K562 (cell line): ENCODE results near the gene ARPP21. TPM values are rescaled to one million over a fixed set of nuclear protein-coding genes. Genes with fewer than 3 reads are reported as not detected.

Source experiments
- ATAC-seq: fragments of 200-7000 bp; cut with Tn5 transposase; 3 replicates; pipeline ENCODE4 v1.9.1; 2020; ENCODE audit warnings: moderate library complexity
- BruUV-seq: library from RNA; stranded (reverse); fragments of 400-500 nt; replicated peaks from 2 replicates; lab custom pipeline; 2021; lab: Mats Ljungman, UMichigan
- CTCF ChIA-PET: fragments of 300-600 bp; formaldehyde crosslinking; extraction: SDS; loops from one replicate; lab custom pipeline; 2021; ENCODE audit warnings: low intra/inter-chr PET ratio; lab: Yijun Ruan, JAX
- POLR2A ChIA-PET: fragments of 300-600, 350-650 bp; sonication (Branson Sonifier 250); formaldehyde crosslinking; extraction: SDS; loops from one replicate; lab custom pipeline; 2021; ENCODE audit warnings: antibody characterized with exemption, inconsistent platforms; lab: Yijun Ruan, JAX
- DNase-seq, 4 experiments: peaks; one replicate each; pipeline versions ENCODE4 v3.0.0 to v3.0.0-alpha.2; 2011 to 2018; ENCODE audit warnings: low spot score in 3 of 4, mixed read lengths in 3 of 4; ENCODE audit errors: extremely low read depth in 1 of 4
- FAIRE-seq: peaks from 2 replicates; lab custom pipeline; 2011; peaks lifted over from hg19 to GRCh38; lab: Jason Lieb, UNC
- H2AFZ ChIP-seq: 2 replicates; pipeline ENCODE4 v1.6.0; 2011; ENCODE audit warnings: low read depth, low read length, control low read depth, inconsistent platforms
- H3K27ac ChIP-seq: fragments of 200-600 bp; 3 replicates; pipeline ENCODE4 v1.8.0; 2011; ENCODE audit warnings: low read depth, mild to moderate bottlenecking, control low read depth, inconsistent platforms, low read length, moderate library complexity, mixed read lengths; ENCODE audit errors: extremely low read depth
- H3K27me3 ChIP-seq, 2 experiments: fragments of 300-600 bp in 1 of 2; 2 replicates in 1 of 2; 3 replicates in 1 of 2; pipeline versions ENCODE4 v1.6.0 to v1.8.0; 2011; ENCODE audit warnings: inconsistent platforms in 2 of 2, low read length in 2 of 2, mild to moderate bottlenecking in 1 of 2, mixed read lengths in 1 of 2, moderate library complexity in 1 of 2; ENCODE audit not compliant: control insufficient read depth in 2 of 2, insufficient read depth in 2 of 2
- H3K36me3 ChIP-seq: fragments of 300-600 bp; 3 replicates; pipeline ENCODE4 v1.8.0; 2011; ENCODE audit warnings: mild to moderate bottlenecking, low read length, inconsistent platforms; ENCODE audit not compliant: control insufficient read depth, insufficient read depth
- H3K4me1 ChIP-seq, 2 experiments: fragments of 200-600 bp in 1 of 2; replicated peaks in 1 of 2; 2 replicates in 1 of 2; 3 replicates in 1 of 2; pipeline versions ENCODE4 v1.5.1 to v1.8.0; 2011; ENCODE audit warnings: inconsistent platforms in 2 of 2, low read length in 2 of 2, mild to moderate bottlenecking in 1 of 2, mixed read lengths in 1 of 2, moderate library complexity in 1 of 2; ENCODE audit not compliant: control insufficient read depth in 2 of 2, insufficient read depth in 2 of 2
- H3K4me2 ChIP-seq: 2 replicates; pipeline ENCODE4 v1.6.1; 2011; ENCODE audit warnings: low read length, control low read depth, inconsistent platforms, mixed read lengths; ENCODE audit not compliant: insufficient read depth
- H3K4me3 ChIP-seq: fragments of 200-600 bp; sonication (generic), shearing (Covaris generic); 2 replicates; pipeline ENCODE4 v1.5.1; 2016; ENCODE audit warnings: control low read depth, inconsistent platforms
- H3K79me2 ChIP-seq: fragments of 200-600 bp; 3 replicates; pipeline ENCODE4 v1.8.0; 2011; ENCODE audit warnings: low read length, inconsistent platforms; ENCODE audit not compliant: control insufficient read depth, insufficient read depth
- H3K9ac ChIP-seq, 2 experiments: 2 replicates each; pipeline versions ENCODE4 v1.6.0 to v1.6.1; 2011; ENCODE audit warnings: low read depth in 2 of 2, low read length in 2 of 2, control low read depth in 1 of 2, inconsistent platforms in 1 of 2, mild to moderate bottlenecking in 1 of 2, mixed read lengths in 1 of 2; ENCODE audit not compliant: insufficient read depth in 1 of 2
- H3K9me1 ChIP-seq: one replicate; pipeline ENCODE4 v1.6.0; 2011; ENCODE audit warnings: inconsistent platforms, mild to moderate bottlenecking, low read length, moderate library complexity; ENCODE audit not compliant: control insufficient read depth, insufficient read depth
- H3K9me3 ChIP-seq: replicated peaks from 2 replicates; pipeline ENCODE4 v1.5.1; 2011; ENCODE audit warnings: low read depth, low read length, inconsistent platforms; ENCODE audit not compliant: control insufficient read depth, insufficient read depth
- H4K20me1 ChIP-seq: replicated peaks from 2 replicates; pipeline ENCODE4 v1.6.1; 2011; ENCODE audit warnings: low read length, inconsistent platforms, mixed read lengths; ENCODE audit not compliant: control insufficient read depth, insufficient read depth
- ARNT ChIP-seq, 2 experiments: fragments of 450-650 bp; IDR thresholded peaks; 2 replicates each; pipeline ENCODE4 v1.6.1; 2016; ENCODE audit warnings: mild to moderate bottlenecking in 1 of 2
- MITF ChIP-seq: IDR thresholded peaks from 2 replicates; pipeline ENCODE4 v1.6.1; 2014; ENCODE audit warnings: antibody characterized with exemption
- RBM17 ChIP-seq: fragments of 200-400 bp; formaldehyde crosslinking; IDR thresholded peaks from 2 replicates; pipeline ENCODE4 v1.6.1; 2017; ENCODE audit warnings: low read depth, mild to moderate bottlenecking, low read length, borderline replicate concordance
- SMARCE1 ChIP-seq: fragments of 450-650 bp; IDR thresholded peaks from 2 replicates; pipeline ENCODE4 v1.7.1; 2016; ENCODE audit warnings: mild to moderate bottlenecking
- STAG1 ChIP-seq: sonication (generic); formaldehyde crosslinking; IDR thresholded peaks from 2 replicates; pipeline ENCODE4 v1.5.0; 2020; ENCODE audit warnings: missing genetic modification reagents, borderline replicate concordance
- ZBTB7A ChIP-seq: IDR thresholded peaks from 2 replicates; pipeline ENCODE4 v1.6.1; 2011; ENCODE audit warnings: low read depth, mild to moderate bottlenecking, low read length, moderate library complexity, borderline replicate concordance; ENCODE audit not compliant: control insufficient read depth
- ZFP36 ChIP-seq: fragments of 150-350 bp; IDR thresholded peaks from 2 replicates; pipeline ENCODE4 v1.6.1; 2018; ENCODE audit warnings: low read length, low read depth; ENCODE audit not compliant: partially characterized antibody
- ZNF324 ChIP-seq: fragments of 250-450 bp; sonication (Bioruptor Pico); IDR thresholded peaks from 2 replicates; pipeline ENCODE4 v1.4.0; 2020; ENCODE audit warnings: mild to moderate bottlenecking
- ZZZ3 ChIP-seq: fragments of 450-650 bp; IDR thresholded peaks from 2 replicates; pipeline ENCODE4 v1.6.1; 2016; ENCODE audit warnings: antibody characterized with exemption, mild to moderate bottlenecking, moderate library complexity
- whole genome bisulfite sequencing: fragments of 100-300 bp; shearing (Covaris generic); methylation state at CpG from one replicate; pipeline ENCODE4 v1.1.6; 2016; ENCODE audit warnings: low coverage, mixed read lengths; ENCODE audit not compliant: insufficient coverage; ENCODE audit errors: missing lambda C conversion rate; 5-methylcytosine and 5-hydroxymethylcytosine counted together
- in situ Hi-C: fragments of 300-500 bp; cut with MboI; formaldehyde crosslinking; loops from 4 replicates; pipeline ENCODE4 v1.15.0; 2018; ENCODE audit warnings: inconsistent platforms, mixed read lengths
- intact Hi-C: fragments of 100-400 bp; cut with micrococcal nuclease; formaldehyde crosslinking; loops from 2 replicates; pipeline ENCODE4 v1.14.2; 2022
- polyA plus RNA-seq, 8 experiments: library from polyadenylated mRNA; depleted of rRNA in 4 of 8; stranded (reverse) in 5 of 8; unstranded in 3 of 8; fragments of >200 nt; fragmentation: Nextera tagmentation in 2 of 8; fragmentation: Illumina TruSeq in 1 of 8; extraction: Ambion mirVana in 2 of 8; extraction: Trizol in 1 of 8; gene quantifications; 2 replicates each; pipeline versions ENCODE4 v1.2.1 to v1.2.3, GENCODE V29; 2011 to 2014; ENCODE audit warnings: inconsistent platforms in 1 of 8, missing spikeins in 1 of 8
- total RNA-seq, 7 experiments: library from RNA; depleted of rRNA in 6 of 7; stranded (reverse); fragments of >200 nt in 6 of 7; fragmentation: Illumina TruSeq in 2 of 7; extraction: Trizol in 2 of 7; gene quantifications; 2 replicates each; pipeline versions ENCODE4 v1.2.1 to v1.2.3, GENCODE V29; 2011 to 2021; ENCODE audit warnings: low replicate concordance in 1 of 7
- TF ChIP-seq, protein P1 (sequence below): fragments of 250-450 bp; sonication (Bioruptor Pico); IDR thresholded peaks from 2 replicates; pipeline ENCODE4 v1.5.0; 2021
- TF ChIP-seq, protein P2 (sequence below), 2 experiments: fragments of 200-800 bp in 1 of 2; sonication (Bioruptor generic) in 1 of 2; sonication (generic) in 1 of 2; formaldehyde crosslinking in 1 of 2; IDR thresholded peaks in 1 of 2; conservative IDR thresholded peaks in 1 of 2; 2 replicates each; pipeline versions ENCODE4 v1.5.0 to v1.6.1; 2016 to 2020; ENCODE audit warnings: missing compliant biosample characterization in 1 of 2, missing genetic modification characterization in 1 of 2, missing genetic modification reagents in 1 of 2
- TF ChIP-seq, protein P3 (sequence below): fragments of 250-450 bp; sonication (Bioruptor Pico); IDR thresholded peaks from 2 replicates; pipeline ENCODE4 v1.5.0; 2020; ENCODE audit warnings: mild to moderate bottlenecking

Gene ARPP21
- total and polyA plus RNA-seq, 9 of the 15 experiments (the other 6 are each of a cell fraction or from before 2014, with no cell fraction given), result not detected

DNA sequence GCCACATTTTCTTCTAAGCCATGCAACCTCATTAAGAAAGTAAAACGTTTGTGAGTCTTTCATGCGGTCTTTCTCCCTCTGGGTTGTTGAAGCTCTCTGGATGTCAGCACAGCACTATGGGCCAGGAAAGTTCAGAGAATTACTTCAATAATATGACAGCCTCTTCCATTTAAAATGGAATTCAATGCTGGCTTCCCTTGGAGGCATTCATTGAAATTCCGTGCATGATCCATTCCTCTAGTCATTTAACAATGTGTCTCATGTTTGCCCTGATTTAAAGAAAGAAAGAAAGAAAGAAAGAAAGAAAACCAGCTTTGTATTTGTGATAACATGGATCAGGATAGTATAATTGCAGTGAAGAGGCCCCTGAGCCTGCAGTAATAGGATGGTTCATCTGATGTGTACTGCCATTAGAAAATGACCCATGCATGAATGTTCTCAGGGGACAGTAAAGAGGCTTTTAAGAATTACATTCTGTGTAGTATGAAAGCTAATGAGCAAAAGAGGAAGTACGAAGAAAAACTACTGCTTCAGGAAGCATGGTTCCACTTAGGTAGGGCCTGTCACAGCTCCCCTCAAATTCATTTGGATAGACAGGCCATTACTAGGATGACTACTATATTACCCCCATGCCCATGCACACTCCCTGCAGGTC is 146.0 kb downstream of the ARPP21 start:
- TF ChIP-seq ZNF324 (CRISPR knock-in tag), result no peak
- TF ChIP-seq RBM17, result no peak
- no peak for TF ChIP-seq SMARCE1
- TF ChIP-seq, protein P1, sequence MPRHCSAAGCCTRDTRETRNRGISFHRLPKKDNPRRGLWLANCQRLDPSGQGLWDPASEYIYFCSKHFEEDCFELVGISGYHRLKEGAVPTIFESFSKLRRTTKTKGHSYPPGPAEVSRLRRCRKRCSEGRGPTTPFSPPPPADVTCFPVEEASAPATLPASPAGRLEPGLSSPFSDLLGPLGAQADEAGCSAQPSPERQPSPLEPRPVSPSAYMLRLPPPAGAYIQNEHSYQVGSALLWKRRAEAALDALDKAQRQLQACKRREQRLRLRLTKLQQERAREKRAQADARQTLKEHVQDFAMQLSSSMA (CRISPR knock-in tag), result no peak
- TF ChIP-seq, protein P2, sequence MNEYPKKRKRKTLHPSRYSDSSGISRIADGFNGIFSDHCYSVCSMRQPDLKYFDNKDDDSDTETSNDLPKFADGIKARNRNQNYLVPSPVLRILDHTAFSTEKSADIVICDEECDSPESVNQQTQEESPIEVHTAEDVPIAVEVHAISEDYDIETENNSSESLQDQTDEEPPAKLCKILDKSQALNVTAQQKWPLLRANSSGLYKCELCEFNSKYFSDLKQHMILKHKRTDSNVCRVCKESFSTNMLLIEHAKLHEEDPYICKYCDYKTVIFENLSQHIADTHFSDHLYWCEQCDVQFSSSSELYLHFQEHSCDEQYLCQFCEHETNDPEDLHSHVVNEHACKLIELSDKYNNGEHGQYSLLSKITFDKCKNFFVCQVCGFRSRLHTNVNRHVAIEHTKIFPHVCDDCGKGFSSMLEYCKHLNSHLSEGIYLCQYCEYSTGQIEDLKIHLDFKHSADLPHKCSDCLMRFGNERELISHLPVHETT (CRISPR knock-in tag; conservative IDR thresholded peaks at IDR 0.05 in 1 of 2, IDR thresholded peaks at IDR 0.05 in 1 of 2), result no peak
- no peak for TF ChIP-seq ZFP36
- TF ChIP-seq, protein P3, sequence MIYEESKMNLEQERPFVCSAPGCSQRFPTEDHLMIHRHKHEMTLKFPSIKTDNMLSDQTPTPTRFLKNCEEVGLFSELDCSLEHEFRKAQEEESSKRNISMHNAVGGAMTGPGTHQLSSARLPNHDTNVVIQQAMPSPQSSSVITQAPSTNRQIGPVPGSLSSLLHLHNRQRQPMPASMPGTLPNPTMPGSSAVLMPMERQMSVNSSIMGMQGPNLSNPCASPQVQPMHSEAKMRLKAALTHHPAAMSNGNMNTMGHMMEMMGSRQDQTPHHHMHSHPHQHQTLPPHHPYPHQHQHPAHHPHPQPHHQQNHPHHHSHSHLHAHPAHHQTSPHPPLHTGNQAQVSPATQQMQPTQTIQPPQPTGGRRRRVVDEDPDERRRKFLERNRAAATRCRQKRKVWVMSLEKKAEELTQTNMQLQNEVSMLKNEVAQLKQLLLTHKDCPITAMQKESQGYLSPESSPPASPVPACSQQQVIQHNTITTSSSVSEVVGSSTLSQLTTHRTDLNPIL (CRISPR knock-in tag), result no peak
- no peak for TF ChIP-seq MITF
- TF ChIP-seq ARNT (IDR thresholded peaks at IDR 0.05), result no peak
- TF ChIP-seq ZBTB7A, result no peak
- no peak for TF ChIP-seq STAG1 (CRISPR knock-in tag)
- no peak for TF ChIP-seq ZZZ3

More for the DNA sequence above, 146.0 kb downstream of the ARPP21 start:
- no TSS peak for BruUV-seq
- Histone ChIP-seq H3K4me3 (no peak overlapping the region), H3K4me2 (no peak overlapping the region), H3K9me1 (no peaks in the 10 kb centered on the region), H3K9ac (no peak overlapping the region), H3K9me3 (no peaks in the 10 kb centered on the region; the same call in 1 of the 2 replicates), H3K27me3 (no peaks in the 10 kb centered on the region), H3K4me1 (no peaks in the 10 kb centered on the region), H3K36me3 (no peaks in the 10 kb centered on the region), H4K20me1 (no peaks in the 10 kb centered on the region), H3K27ac (no peak overlapping the region), H3K79me2 (no peaks in the 10 kb centered on the region), H2AFZ (no peak overlapping the region)
- WGBS, result 0% methylated on average over 4 of the region's 4 CpGs
- POLR2A ChIA-PET, result no interaction called here
- ATAC-seq, result no peak
- CTCF ChIA-PET, result no interaction called here
- intact Hi-C loops (no loop called here), in situ Hi-C loops (no loop called here)
- DNase-seq, result no peak
- FAIRE-seq, result no peak
